SK-N-SH treated with all-trans-retinoic acid at 6 μM for 48 hours (cell line): ENCODE measurements around the gene FRAS1.

Experiments
- ATAC-seq: fragments of 200-7000 bp; cut with Tn5 transposase; 3 replicates; pipeline ENCODE4 v1.9.1; 2020; ENCODE audit warnings: mild to moderate bottlenecking, moderate library complexity
- ARNTL ChIP-seq: fragments of 450-650 bp; formaldehyde crosslinking; IDR thresholded peaks from 2 replicates; pipeline ENCODE4 v1.5.0; 2020; ENCODE audit warnings: low read depth, mild to moderate bottlenecking, moderate library complexity, borderline replicate concordance
- CSRNP3 ChIP-seq: fragments of 250-450 bp; sonication (Bioruptor Pico); IDR thresholded peaks from 2 replicates; pipeline ENCODE4 v1.5.1; 2021; ENCODE audit warnings: mild to moderate bottlenecking, moderate library complexity
- ESRRG ChIP-seq: fragments of 250-450 bp; sonication (Bioruptor Pico); IDR thresholded peaks from 2 replicates; pipeline ENCODE4 v1.6.1; 2021; ENCODE audit warnings: mild to moderate bottlenecking
- GLIS3 ChIP-seq: fragments of 250-450 bp; sonication (Bioruptor Pico); IDR thresholded peaks from 2 replicates; pipeline ENCODE4 v1.5.0; 2020; ENCODE audit warnings: mild to moderate bottlenecking, moderate library complexity
- ISL1 ChIP-seq: fragments of 250-450 bp; sonication (Bioruptor Pico); IDR thresholded peaks from 2 replicates; pipeline ENCODE4 v2.1.2; 2022; ENCODE audit warnings: mild to moderate bottlenecking, moderate library complexity
- PPARA ChIP-seq: fragments of 250-450 bp; sonication (Bioruptor Pico); IDR thresholded peaks from 2 replicates; pipeline ENCODE4 v1.5.0; 2020; ENCODE audit warnings: mild to moderate bottlenecking, borderline replicate concordance
- RARB ChIP-seq: fragments of 250-450 bp; sonication (Bioruptor Pico); IDR thresholded peaks from 2 replicates; pipeline ENCODE4 v1.8.0; 2021; ENCODE audit warnings: mild to moderate bottlenecking, moderate library complexity
- SNAI2 ChIP-seq: fragments of 250-450 bp; sonication (Bioruptor Pico); IDR thresholded peaks from 2 replicates; pipeline ENCODE4 v1.5.0; 2020; ENCODE audit warnings: mild to moderate bottlenecking, moderate library complexity
- TCF4 ChIP-seq: fragments of 250-450 bp; sonication (Bioruptor Pico); IDR thresholded peaks from 2 replicates; pipeline ENCODE4 v1.8.0; 2021; ENCODE audit warnings: mild to moderate bottlenecking, moderate library complexity, borderline replicate concordance
- TOX ChIP-seq: fragments of 250-450 bp; sonication (Bioruptor Pico); IDR thresholded peaks from 2 replicates; pipeline ENCODE4 v1.8.0; 2021; ENCODE audit warnings: mild to moderate bottlenecking, moderate library complexity, borderline replicate concordance
- TSHZ2 ChIP-seq: fragments of 250-450 bp; sonication (Bioruptor Pico); IDR thresholded peaks from 2 replicates; pipeline ENCODE4 v1.5.0; 2020; ENCODE audit warnings: mild to moderate bottlenecking, moderate library complexity
- ZC3H10 ChIP-seq: fragments of 250-450 bp; sonication (Bioruptor Pico); IDR thresholded peaks from 2 replicates; pipeline ENCODE4 v1.5.1; 2021; ENCODE audit warnings: mild to moderate bottlenecking, moderate library complexity
- ZFP3 ChIP-seq: fragments of 250-450 bp; sonication (Bioruptor Pico); IDR thresholded peaks from 2 replicates; pipeline ENCODE4 v1.5.0; 2020; ENCODE audit warnings: mild to moderate bottlenecking, moderate library complexity
- ZFP30 ChIP-seq: fragments of 450-650 bp; formaldehyde crosslinking; IDR thresholded peaks from 2 replicates; pipeline ENCODE4 v1.5.0; 2022; ENCODE audit warnings: mild to moderate bottlenecking, moderate library complexity
- ZNF565 ChIP-seq: fragments of 450-650 bp; formaldehyde crosslinking; conservative IDR thresholded peaks from 2 replicates; pipeline ENCODE4 v1.5.0; 2020; ENCODE audit warnings: low read depth, mild to moderate bottlenecking, moderate library complexity
- ZNF8 ChIP-seq: fragments of 450-650 bp; formaldehyde crosslinking; IDR thresholded peaks from 2 replicates; pipeline ENCODE4 v1.5.0; 2020; ENCODE audit warnings: mild to moderate bottlenecking, moderate library complexity
- TF ChIP-seq, protein P1 (sequence below): fragments of 250-450 bp; sonication (Bioruptor Pico); IDR thresholded peaks from 2 replicates; pipeline ENCODE4 v1.8.0; 2020; ENCODE audit warnings: mild to moderate bottlenecking, moderate library complexity, borderline replicate concordance

The FRAS1 gene

GRCh38 chr4:78322032-78322431, 264.9 kb downstream of the FRAS1 start (continued):
- TF ChIP-seq, protein P1, sequence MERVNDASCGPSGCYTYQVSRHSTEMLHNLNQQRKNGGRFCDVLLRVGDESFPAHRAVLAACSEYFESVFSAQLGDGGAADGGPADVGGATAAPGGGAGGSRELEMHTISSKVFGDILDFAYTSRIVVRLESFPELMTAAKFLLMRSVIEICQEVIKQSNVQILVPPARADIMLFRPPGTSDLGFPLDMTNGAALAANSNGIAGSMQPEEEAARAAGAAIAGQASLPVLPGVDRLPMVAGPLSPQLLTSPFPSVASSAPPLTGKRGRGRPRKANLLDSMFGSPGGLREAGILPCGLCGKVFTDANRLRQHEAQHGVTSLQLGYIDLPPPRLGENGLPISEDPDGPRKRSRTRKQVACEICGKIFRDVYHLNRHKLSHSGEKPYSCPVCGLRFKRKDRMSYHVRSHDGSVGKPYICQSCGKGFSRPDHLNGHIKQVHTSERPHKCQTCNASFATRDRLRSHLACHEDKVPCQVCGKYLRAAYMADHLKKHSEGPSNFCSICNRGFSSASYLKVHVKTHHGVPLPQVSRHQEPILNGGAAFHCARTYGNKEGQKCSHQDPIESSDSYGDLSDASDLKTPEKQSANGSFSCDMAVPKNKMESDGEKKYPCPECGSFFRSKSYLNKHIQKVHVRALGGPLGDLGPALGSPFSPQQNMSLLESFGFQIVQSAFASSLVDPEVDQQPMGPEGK (CRISPR knock-in tag) = no peak
- TF ChIP-seq ESRRG (no peak), ZC3H10 (CRISPR knock-in tag) (no peak), CSRNP3 (CRISPR knock-in tag) (no peak), ZFP30 (CRISPR knock-in tag) (no peak), TSHZ2 (CRISPR knock-in tag) (no peak)

- TF ChIP-seq ISL1 (no peak), ZFP3 (CRISPR knock-in tag) (no peak), TOX (no peak), ESRRG (no peak)
- TF ChIP-seq, protein P1 (CRISPR knock-in tag) = no peak
- no peak for ATAC-seq
These were observed 266.3 kb downstream of the FRAS1 start for GRCh38 chr4:78323439-78323838.

DNA sequence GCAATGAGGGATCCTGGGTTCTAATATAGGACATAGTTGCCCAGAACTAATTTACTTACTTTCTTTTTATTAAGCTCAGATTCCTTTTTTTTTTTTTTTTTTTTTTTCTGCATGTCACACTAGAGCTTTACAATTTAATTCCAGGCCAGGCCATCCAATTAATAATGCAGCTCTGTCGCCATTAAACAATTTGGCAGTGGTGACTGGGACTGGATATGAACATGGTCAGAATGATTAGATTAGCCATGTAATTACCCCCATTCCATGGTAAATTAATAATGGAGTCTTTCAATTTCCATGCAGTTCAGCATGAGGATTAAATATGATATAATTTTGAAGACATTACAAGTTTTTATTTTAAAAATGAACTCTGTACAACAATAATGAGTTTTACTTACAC, 267.5 kb downstream of the FRAS1 start:
- TF ChIP-seq PPARA (CRISPR knock-in tag) = no peak
- no peak for TF ChIP-seq ESRRG
- no peak for TF ChIP-seq GLIS3 (CRISPR knock-in tag)
- TF ChIP-seq ZFP3 (CRISPR knock-in tag) = no peak
- TF ChIP-seq ZNF565 (CRISPR knock-in tag) = no peak
- TF ChIP-seq TOX = no peak
- no peak for TF ChIP-seq ZC3H10 (CRISPR knock-in tag)
- peak; percentile 40; the same call in 1 of the 2 replicates for TF ChIP-seq TCF4 (CRISPR knock-in tag)
- no peak for TF ChIP-seq SNAI2 (CRISPR knock-in tag)
- TF ChIP-seq CSRNP3 (CRISPR knock-in tag) = no peak
- TF ChIP-seq ZFP30 (CRISPR knock-in tag) = no peak
- TF ChIP-seq RARB (CRISPR knock-in tag) = no peak
- TF ChIP-seq ARNTL (CRISPR knock-in tag) = no peak
- TF ChIP-seq ZNF8 (CRISPR knock-in tag) = no peak
- TF ChIP-seq TSHZ2 (CRISPR knock-in tag) = peak; percentile 24; the same call in 1 of the 2 replicates
- peak; percentile 60; the same call in 1 of the 2 replicates for TF ChIP-seq ISL1
- no peak for ATAC-seq
